ENCODE data around the gene KRT24. TPM values are rescaled to one million over a fixed set of nuclear protein-coding genes. Genes with fewer than 3 reads are reported as not detected.

Gene KRT24
- total RNA-seq, 2 donors from 2014 or later: not detected

DNA sequence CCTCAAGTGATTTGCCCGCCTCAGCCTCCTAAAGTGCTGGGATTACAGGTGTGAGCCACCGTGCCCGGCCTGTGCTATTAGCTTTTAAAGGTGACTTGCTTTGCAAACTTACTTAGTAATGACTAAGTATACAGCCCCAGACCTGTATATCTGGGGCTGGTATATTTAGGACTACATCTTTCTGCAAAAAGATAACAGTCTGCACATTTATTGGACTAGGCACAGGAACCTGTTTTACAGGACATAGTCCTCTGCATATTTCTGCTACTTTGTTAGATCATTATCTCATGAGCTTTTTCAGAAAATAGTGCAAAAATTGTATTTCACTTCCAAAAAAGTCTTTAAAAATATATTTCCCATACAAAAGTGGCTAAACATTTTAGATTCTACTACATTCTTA is 1.3 kb downstream of the KRT24 start:
- H3K36me3 Mint-ChIP-seq: no peaks in the 10 kb centered on the region
- ATAC-seq (no peak), DNase-seq (ENCODE audit: low spot score in 2 of 2) (no peak)
- H3K9me3 Mint-ChIP-seq: no peaks in the 10 kb centered on the region
- no peak overlapping the region for H3K27ac Mint-ChIP-seq

DNA sequence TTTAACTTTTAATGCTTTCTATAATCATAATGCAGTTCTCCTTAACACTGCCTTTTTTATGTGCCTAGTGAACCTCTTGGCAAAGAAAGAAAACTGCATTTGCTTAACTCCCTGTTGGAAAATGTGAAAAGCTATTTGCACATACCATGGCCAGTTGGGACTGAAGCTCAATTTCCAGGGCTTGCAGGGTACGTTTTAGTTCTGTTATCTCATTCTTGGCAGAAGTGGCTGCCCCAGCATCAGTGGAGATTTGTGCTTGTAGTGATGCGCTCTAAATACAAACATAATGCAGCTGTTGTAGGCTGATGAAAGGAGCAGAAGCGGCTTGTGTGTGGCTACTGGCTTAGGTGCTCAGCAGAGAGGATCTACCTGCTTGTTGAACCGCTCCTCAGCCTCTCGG is 3.7 kb downstream of the KRT24 start:
- no peak overlapping the region for H3K27ac Mint-ChIP-seq
- ATAC-seq (no peak), DNase-seq (ENCODE audit: low spot score in 2 of 2) (no peak)
- H3K9me3 Mint-ChIP-seq: no peaks in the 10 kb centered on the region
- H3K36me3 Mint-ChIP-seq: no peaks in the 10 kb centered on the region

DNA sequence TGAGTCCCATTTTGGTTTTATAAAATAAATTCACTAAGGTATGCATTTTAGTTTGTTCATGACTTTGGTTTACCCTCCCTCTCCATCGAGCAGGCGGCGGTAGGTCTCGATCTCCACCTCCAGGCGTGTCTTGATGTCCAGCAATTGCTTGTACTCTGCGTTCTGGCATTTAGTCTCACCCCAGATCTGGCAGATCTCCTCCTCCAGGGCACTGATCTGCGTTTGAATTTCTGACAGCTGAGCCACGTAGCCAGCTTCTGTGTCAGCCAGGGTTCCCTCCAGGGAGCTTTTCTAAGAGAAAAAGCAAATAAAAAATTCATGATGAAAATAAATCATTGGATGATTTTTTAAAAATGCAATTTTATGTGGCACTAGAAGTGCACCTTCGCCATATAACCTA is 4.2 kb downstream of the KRT24 start:
- Mint-ChIP-seq H3K27ac (peak overlapping the region in 1 of 2 donors; percentile 7), H3K9me3 (no peaks in the 10 kb centered on the region), H3K36me3 (no peaks in the 10 kb centered on the region)
- DNase-seq (ENCODE audit: low spot score in 2 of 2) (no peak), ATAC-seq (no peak)

DNA sequence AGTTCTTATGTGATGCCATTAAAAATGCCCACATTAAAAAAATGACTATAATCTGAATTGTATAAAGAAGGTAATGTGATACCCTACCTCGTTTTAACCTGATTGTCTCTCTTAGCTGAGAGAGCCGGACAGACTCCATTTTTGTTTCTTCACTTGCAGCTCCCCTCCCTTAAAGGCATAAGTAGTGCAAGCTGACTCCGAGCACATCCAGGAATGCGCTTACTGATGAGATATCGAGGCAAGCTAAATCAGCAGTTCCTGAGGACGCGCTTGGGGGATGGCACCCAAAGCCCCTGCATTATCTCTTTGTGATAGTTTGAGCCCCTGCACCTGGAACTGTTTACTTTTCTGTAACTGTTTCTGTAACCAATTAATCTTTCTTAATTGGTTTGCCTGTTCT is 6.3 kb downstream of the KRT24 start:
- no peak overlapping the region for H3K27ac Mint-ChIP-seq
- no peaks in the 10 kb centered on the region for H3K36me3 Mint-ChIP-seq
- no peaks in the 10 kb centered on the region for H3K9me3 Mint-ChIP-seq
- ATAC-seq (no peak), DNase-seq (ENCODE audit: low spot score in 2 of 2) (no peak)

DNA sequence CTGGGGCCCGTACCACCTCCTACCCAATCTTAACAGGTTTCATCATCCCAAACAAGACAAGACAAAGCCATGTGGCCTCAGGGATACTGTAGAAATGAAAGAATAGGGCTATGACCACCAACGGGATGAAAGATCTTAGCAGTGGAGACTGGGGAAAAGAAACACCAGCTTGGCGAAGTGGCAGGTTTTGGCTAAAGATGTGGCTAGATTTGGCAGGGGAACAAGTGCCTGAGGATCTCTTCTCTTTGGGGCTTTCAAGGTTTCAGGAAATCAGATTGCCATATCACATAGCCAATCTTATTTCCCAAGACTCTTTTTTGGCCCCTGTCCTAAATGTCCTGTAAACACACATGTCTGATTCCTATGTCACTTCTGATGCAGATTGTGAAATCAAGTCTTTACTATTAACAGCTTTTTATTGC is 6.9 kb downstream of the KRT24 start:
- DNase-seq (ENCODE audit: low spot score in 2 of 2) (no peak), ATAC-seq (no peak)
- H3K27ac Mint-ChIP-seq: no peak overlapping the region

DNA sequence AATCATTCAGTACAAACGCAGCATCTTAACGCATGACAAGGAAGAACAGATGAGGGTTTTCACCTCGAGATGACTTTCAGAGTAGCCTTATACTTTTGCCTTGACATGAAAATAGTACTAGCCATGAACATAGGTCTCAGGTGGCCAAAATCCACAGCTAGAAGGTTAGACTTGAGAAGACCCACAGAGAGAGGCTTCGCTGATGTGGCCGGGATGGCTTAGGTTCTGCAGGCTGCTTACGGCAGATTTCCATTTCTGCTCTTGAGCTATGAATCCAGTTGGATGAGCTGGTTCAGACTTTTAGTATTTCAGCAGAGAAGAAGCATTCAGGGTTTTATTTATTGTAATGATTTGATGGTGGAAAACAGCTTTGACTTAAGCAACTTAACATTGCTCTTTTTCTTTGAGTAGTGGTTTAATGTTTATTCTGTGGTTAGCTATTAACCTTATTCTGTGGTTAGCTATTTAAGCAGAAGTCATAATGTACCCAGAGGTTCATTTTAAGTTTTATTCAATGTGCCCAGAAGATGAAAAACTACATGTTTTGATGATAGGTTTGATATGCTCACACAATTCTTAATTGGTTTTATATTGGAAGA is 7.6 kb downstream of the KRT24 start:
- H3K9me3 Mint-ChIP-seq: no peaks in the 10 kb centered on the region
- H3K36me3 Mint-ChIP-seq: no peaks in the 10 kb centered on the region
- H3K27ac Mint-ChIP-seq: no peak overlapping the region
- DNase-seq (ENCODE audit: low spot score in 2 of 2): no peak
- ATAC-seq: no peak

More for the DNA sequence above, 6.9 kb downstream of the KRT24 start:
- Mint-ChIP-seq H3K9me3 (no peaks in the 10 kb centered on the region), H3K36me3 (no peaks in the 10 kb centered on the region)

DNA sequence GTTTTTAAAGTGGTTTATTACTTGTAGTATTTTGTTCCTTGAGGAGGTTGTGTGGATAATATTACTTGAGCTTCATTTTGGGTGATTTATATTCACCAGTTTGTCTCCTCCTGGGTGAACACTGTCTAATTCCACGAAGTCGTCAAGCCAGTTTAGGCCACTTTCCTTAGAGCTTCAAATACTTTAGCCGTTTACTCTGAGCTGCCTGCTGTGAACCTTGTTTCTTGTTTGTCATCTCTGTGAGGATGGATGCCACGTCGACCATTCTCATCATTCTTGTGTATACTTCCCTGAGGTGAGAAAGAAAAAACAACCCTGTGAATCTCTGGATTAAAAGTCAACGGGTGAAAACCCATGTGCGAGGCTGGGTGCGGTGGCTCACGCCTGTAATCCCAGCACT is 9.0 kb downstream of the KRT24 start:
- ATAC-seq (no peak), DNase-seq (ENCODE audit: low spot score in 2 of 2) (no peak)
- Mint-ChIP-seq H3K9me3 (no peaks in the 10 kb centered on the region), H3K36me3 (no peaks in the 10 kb centered on the region), H3K27ac (no peak overlapping the region)

DNA sequence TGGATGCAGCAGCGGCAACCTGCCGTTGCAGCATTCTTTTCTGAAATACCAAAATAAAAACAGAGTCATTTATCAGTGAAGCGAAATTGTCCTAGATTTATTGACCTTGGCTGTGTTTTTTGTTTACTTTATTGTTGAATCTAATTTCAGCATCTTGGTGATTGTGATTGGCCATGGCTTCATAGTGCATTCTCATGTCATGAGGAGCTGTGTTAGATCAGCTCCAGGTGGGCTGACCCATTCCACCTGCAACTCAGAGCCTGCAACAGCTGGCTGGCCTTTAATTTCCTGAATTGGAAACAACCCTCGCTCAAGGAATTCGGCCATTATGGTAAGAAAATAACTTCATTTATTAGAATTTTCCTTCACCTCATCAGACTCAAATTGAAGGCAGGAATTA is 16.4 kb downstream of the KRT24 start:
- DNase-seq (ENCODE audit: low spot score in 2 of 2) (no peak), ATAC-seq (no peak)
- Mint-ChIP-seq H3K36me3 (no peaks in the 10 kb centered on the region), H3K27ac (no peak overlapping the region), H3K9me3 (no peaks in the 10 kb centered on the region)

DNA sequence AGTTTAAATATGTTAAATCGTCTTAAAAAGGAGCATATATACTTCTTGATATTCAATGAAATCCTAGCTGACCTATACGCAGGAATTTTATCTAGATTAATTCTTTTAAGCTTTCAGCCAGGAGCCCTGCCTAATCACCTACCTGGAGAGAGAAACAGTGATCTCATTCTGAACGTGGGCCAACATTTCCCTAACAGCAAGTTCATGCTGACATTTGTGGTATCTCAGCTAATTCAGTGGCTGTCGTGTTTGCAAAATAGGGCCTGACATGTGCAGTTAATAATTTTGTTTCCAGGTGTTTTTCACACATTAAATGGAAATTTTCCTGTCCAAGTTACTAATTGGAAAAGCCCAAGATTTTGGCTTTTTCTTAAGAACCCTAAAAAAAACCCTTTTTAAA is 17.4 kb downstream of the KRT24 start:
- DNase-seq (ENCODE audit: low spot score in 2 of 2): no peak
- H3K9me3 Mint-ChIP-seq: no peaks in the 10 kb centered on the region
- no peak for ATAC-seq
- no peaks in the 10 kb centered on the region for H3K36me3 Mint-ChIP-seq
- no peak overlapping the region for H3K27ac Mint-ChIP-seq

DNA sequence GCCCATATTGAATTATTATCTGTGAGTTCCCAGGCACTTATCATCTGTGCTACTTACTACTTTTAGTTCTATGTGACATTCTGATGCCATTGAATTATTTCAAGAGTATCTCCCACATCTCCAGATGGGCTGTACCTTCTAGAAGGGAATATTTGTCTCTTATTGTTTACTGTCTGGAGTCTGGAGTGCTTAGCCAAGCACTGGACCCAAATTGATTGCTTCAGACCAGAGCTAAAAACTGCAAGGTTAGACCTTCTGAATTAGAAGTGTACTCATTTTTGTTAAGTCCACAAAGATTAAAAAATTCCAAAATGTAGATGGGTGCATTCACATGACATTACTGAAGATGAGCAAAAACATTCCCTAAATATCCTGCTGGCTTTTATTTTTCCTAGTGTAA is 22.6 kb downstream of the KRT24 start:
- Mint-ChIP-seq H3K27ac (no peak overlapping the region), H3K9me3 (no peaks in the 10 kb centered on the region), H3K36me3 (no peaks in the 10 kb centered on the region)
- ATAC-seq (no peak), DNase-seq (ENCODE audit: low spot score in 2 of 2) (no peak)

DNA sequence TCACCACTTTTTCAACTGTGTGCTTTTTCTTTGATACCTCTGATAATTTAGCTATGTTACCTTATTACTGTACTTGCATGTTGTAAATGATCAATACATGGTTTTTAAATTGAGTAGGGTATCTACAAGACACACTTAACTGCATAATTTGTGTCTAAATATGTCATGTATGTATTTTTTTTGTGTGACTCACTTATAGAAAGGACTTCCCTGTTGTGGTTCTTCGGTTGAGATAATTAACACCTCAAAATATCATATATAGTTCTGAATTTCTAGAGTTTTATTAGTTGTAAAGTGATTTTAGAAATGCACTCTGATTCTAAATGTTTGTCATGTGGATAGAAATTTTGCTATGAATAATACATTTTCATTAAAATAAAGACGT is 24.0 kb downstream of the KRT24 start:
- H3K27ac Mint-ChIP-seq: no peak overlapping the region
- DNase-seq (ENCODE audit: low spot score in 2 of 2) (no peak), ATAC-seq (no peak)
- no peaks in the 10 kb centered on the region for H3K36me3 Mint-ChIP-seq
- H3K9me3 Mint-ChIP-seq: no peaks in the 10 kb centered on the region

DNA sequence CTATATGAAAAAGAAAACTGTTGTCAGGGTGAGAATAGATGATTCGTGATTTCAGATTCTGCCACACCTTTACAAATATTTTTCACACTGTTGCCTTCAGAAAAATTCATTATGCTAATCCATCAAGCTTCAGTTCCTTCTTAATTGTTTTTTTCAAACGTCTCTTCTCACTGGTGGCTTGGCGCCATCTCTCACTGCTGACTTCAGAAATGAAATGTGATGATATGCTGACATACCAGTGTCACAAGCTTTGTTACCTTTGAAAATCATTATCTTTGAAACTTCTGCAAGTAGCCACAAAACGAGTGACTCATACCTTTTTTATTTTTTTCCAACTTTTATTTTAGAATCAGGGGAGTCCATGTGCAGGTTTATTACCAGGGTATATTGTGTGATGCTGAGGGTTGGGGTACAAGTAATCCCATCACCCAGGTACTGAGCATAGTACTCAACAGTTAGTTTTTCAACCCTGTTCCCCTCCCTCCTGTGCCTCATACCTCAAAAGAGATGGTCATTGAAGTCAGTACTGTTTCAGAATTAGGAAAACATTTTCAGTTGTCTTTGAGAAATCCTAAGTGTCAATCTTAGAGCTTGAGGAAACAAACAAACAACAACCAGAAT is 24.5 kb downstream of the KRT24 start:
- peak in 1 of 2 donors; percentile 44 for ATAC-seq

DNA sequence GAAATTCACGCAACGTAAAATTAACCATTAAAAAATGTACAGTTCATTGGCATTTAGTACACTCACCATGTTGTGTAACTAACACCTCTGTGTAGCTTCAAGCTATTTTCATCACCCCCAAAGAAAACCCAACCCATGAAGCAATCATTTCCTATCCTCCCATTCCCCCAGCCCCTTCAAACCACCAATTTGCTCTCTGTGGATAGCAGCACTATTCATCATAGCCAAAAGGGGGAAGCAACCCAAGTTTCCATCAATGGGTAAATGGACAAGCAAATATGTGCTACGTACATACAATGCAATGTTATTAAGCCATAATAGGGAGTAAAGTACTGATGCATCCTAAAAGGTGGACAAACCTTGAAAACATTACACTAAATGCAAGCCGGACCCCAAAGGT is 27.6 kb downstream of the KRT24 start:
- Mint-ChIP-seq H3K27ac (no peak overlapping the region), H3K9me3 (no peaks in the 10 kb centered on the region), H3K36me3 (no peaks in the 10 kb centered on the region)
- ATAC-seq (no peak), DNase-seq (ENCODE audit: low spot score in 2 of 2) (no peak)

More for the DNA sequence above, 24.5 kb downstream of the KRT24 start:
- H3K9me3 Mint-ChIP-seq: no peaks in the 10 kb centered on the region
- H3K36me3 Mint-ChIP-seq: no peaks in the 10 kb centered on the region
- H3K27ac Mint-ChIP-seq: no peak overlapping the region
- DNase-seq (ENCODE audit: low spot score in 2 of 2): no peak

DNA sequence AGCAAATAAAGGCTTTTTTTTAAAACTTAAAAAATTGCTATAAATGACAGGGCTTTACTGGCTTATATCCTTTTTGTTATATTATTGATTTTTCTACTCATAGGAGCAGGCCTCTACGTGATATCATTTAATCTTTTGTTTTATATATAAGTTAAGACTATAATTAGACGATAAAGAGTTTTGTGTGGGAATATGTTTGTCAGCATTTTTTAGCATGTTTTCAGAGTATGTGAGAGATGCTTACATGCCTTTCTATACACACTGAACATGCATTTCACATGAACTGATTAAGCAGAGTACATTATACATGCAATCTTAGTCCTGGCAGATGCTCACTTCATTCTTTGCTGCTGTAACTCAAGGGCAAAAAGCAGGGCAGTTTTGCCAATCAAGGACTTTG is 30.9 kb downstream of the KRT24 start:
- H3K36me3 Mint-ChIP-seq: no peaks in the 10 kb centered on the region
- no peaks in the 10 kb centered on the region for H3K9me3 Mint-ChIP-seq
- ATAC-seq (no peak), DNase-seq (ENCODE audit: low spot score in 2 of 2) (no peak)
- no peak overlapping the region for H3K27ac Mint-ChIP-seq

DNA sequence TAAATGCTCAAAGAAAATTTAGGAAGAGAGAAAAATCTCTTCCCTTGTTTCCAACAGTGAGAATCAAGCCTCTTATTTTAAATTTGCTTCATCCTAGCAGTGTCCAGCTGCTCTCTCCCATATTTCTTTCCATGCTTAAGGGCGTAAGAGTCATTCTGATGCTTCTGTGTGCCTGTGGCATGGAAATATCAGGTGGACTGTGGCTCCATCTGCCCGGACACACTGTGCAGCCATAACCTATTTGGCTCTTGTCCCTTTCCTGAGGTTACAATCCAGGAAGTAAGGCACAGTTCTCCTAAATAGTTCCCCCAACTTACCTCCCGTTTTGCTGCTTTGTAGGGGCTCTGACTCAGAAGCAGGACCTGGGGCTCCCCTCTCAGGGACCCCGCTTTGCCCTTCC is 32.3 kb downstream of the KRT24 start:
- no peak for ATAC-seq
- H3K9me3 Mint-ChIP-seq: no peaks in the 10 kb centered on the region
- no peak overlapping the region for H3K27ac Mint-ChIP-seq
- DNase-seq (ENCODE audit: low spot score in 2 of 2): no peak
- H3K36me3 Mint-ChIP-seq: no peaks in the 10 kb centered on the region

DNA sequence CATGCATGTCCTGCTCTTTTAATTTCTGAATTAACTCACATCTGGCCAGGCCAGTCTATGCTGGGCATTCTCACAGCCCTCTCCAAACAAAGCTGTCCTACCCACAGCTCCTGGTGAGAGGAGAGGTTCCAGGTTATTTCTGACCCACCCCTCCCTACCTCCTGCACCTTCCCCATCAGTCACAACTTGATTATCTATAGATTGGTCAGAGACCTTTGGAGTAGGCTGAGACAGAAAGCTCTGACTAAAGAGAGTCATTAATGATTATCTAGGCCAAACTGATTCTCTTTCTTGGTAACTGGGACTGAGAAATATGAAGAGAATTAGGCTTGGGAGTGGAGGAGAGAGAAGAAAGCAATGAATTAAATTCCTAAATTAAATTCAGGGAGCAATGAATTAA is 37.2 kb downstream of the KRT24 start:
- ATAC-seq (no peak), DNase-seq (ENCODE audit: low spot score in 2 of 2) (no peak)
- no peak overlapping the region for H3K27ac Mint-ChIP-seq
- no peaks in the 10 kb centered on the region for H3K36me3 Mint-ChIP-seq
- H3K9me3 Mint-ChIP-seq: no peaks in the 10 kb centered on the region

DNA sequence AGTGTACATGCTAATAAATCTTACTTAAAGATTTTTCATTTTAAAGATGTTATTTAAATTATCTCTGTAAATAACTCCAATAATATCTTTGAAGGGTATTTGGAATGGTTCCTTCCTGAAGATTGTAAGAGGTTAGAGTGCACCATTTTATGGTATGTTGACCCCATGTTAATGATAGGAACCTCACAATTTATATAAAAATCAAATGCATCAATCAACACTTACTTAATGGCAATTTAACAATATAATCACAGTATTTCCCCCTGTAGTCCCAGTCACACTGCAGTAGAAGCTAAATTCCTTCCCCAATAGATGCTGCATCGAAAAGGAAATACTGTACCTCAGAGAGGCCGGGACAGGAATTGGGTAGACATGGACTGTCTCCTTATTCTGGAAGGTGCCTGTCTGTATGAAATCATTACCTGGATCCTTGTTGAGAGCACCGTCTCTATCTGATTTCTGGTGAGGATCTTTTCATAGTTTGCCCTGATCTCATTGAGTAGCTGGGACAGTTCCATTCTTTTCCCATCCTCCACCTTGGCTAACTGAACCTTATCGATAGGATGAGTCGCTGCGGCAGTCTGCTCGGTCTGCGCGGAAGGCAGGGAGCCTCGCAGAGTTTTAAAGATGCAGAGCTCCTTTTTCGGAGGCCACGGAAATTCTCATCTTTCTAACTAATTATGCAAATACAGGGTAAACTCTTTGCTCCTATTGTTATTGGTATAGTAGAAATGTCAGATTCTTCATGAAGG is 38.8 kb downstream of the KRT24 start, which contains the start of gene KRT222:
TSS of gene KRT222 (minus strand) at position 596 of the 752 bp plus-strand sequence. CDS start at position 518, 78 bp downstream.
- ATAC-seq (no peak), DNase-seq (ENCODE audit: low spot score in 2 of 2) (no peak)
- Mint-ChIP-seq H3K9me3 (no peaks in the 10 kb centered on the region), H3K27ac (no peak within 1 kb of the TSS), H3K36me3 (no peaks in the 10 kb centered on the region)

DNA sequence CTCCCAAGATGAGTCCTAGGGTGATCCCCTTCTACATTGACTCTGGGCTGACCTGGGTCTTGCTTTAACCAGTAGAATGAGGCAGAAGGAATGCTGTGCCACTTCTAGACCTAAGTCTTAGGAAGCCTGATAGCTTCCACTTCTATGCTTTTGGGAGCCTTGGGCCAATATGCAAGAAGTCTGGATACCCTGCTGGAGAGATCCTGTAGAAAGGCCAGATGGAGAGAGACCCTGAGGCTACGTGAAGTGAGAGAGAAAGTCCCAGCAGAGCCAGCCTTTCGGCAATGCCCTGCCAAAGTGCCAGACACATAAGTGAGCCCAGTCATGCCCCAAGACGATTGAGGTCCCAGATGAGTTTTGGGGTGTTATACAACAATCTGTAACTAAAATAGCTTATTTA is 40.3 kb downstream of the KRT24 start:
- ATAC-seq: no peak
- H3K36me3 Mint-ChIP-seq: no peaks in the 10 kb centered on the region
- no peaks in the 10 kb centered on the region for H3K9me3 Mint-ChIP-seq
- H3K27ac Mint-ChIP-seq: no peak overlapping the region
- no peak for DNase-seq (ENCODE audit: low spot score in 2 of 2)
